GM10266 (cell line): Measurements from ENCODE around the gene MAST4.
A peak's percentile ranks its signal among the peaks of the same experiment; 100 is the strongest.

Source experiments
- DNase-seq: peaks from one replicate; pipeline ENCODE4 v3.0.0; 2012; ENCODE audit errors: extremely low spot score
- TF ChIP-seq, protein P1 (sequence below): IDR thresholded peaks from 2 replicates; pipeline ENCODE4 v1.5.1; 2012; ENCODE audit warnings: mild to moderate bottlenecking, low read depth; ENCODE audit not compliant: control insufficient read depth, insufficient read depth; ENCODE audit errors: missing control alignments

The MAST4 gene

DNA sequence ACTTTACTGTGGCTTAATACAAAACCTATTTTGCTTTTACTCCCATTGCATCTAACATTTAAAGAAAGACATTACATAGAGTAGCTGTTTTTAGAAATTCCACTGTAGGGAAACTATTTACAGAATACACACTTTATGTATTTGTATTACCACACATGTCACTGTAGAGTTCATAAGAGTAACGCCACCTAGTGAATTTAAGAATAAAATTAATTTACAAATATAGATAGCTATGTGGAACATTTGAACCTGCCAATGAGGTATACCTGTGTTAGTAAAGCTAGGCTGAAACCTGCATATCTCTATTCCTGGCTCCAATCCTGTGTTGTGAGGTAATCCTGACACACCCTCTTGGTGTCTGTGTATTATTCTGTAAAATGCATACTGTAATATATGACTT lies 234.4 kb downstream of the MAST4 start:
- TF ChIP-seq, protein P1, sequence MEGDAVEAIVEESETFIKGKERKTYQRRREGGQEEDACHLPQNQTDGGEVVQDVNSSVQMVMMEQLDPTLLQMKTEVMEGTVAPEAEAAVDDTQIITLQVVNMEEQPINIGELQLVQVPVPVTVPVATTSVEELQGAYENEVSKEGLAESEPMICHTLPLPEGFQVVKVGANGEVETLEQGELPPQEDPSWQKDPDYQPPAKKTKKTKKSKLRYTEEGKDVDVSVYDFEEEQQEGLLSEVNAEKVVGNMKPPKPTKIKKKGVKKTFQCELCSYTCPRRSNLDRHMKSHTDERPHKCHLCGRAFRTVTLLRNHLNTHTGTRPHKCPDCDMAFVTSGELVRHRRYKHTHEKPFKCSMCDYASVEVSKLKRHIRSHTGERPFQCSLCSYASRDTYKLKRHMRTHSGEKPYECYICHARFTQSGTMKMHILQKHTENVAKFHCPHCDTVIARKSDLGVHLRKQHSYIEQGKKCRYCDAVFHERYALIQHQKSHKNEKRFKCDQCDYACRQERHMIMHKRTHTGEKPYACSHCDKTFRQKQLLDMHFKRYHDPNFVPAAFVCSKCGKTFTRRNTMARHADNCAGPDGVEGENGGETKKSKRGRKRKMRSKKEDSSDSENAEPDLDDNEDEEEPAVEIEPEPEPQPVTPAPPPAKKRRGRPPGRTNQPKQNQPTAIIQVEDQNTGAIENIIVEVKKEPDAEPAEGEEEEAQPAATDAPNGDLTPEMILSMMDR, result no peak
- DNase-seq, result no peak

- no peak for DNase-seq
- TF ChIP-seq, protein P1, result no peak
These were observed 243.5 kb downstream of the MAST4 start for GRCh38 chr5:66839636-66840185.

- TF ChIP-seq, protein P1, result no peak
- peak; percentile 47 for DNase-seq
These were observed 244.4 kb downstream of the MAST4 start for GRCh38 chr5:66840511-66841013.

DNA sequence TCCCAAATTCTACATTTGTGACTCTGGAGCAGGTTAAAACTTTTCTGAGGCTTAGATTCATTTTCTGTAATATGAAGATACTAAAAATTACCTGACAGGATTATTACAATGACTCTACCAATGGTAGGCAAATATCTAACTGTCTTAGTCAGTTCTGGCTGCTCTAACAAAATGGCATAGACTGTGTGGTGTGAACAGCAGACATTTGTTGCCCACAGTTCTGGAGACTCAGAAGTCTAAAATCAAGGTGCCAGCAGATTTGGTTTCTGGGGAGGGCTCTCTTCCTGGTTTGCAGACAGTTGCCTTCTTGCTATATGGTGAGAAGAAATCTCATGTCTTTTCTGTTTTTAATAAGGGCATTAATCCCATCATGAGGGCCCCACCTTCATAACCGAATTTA lies 245.1 kb downstream of the MAST4 start:
- TF ChIP-seq, protein P1, result no peak
- DNase-seq, result no peak

DNA sequence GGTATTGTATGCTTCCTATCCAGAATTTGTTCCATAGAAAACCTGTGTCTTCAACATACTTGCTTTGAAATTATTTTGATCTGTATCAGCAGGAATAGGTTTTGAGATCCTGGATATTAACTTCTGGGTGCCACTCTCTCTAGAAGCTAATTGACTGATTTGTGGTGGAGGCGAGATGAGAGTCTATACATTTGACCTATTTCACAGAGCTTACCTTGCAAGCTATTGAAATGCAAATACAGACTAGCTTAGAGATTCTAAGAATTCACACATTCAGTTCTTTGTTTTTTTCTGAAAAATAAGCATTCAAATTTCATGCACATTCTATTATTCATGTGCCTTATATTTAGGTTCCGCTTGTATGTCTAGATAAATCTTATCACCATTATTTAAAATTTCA lies 246.3 kb downstream of the MAST4 start:
- TF ChIP-seq, protein P1, result no peak
- DNase-seq, result no peak

DNA sequence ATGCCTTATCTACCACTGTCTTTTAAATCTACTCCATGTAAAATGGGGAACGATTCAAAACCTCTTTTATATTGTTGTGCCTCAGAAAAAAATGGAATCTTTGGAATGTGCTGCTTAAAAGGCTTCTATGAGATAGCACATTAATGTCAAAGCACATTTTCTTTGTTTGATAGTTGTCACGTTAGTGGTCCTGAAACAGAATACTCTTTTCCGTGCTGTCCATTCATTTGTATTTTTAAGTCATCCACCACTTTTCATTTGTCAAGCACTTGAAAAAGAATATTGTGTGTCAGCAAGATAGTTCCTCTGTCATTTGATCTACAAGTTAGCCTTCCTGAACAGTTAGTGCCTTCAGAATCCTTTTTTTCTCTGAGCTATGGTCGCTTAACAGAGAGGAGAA lies 246.9 kb downstream of the MAST4 start:
- TF ChIP-seq, protein P1, result no peak
- DNase-seq, result no peak

- DNase-seq, result no peak
- TF ChIP-seq, protein P1, result no peak
These were observed 252.8 kb downstream of the MAST4 start for GRCh38 chr5:66848749-66849641.
